ENCODE measurements around the gene ABHD5.

ABHD5 gene

DNA sequence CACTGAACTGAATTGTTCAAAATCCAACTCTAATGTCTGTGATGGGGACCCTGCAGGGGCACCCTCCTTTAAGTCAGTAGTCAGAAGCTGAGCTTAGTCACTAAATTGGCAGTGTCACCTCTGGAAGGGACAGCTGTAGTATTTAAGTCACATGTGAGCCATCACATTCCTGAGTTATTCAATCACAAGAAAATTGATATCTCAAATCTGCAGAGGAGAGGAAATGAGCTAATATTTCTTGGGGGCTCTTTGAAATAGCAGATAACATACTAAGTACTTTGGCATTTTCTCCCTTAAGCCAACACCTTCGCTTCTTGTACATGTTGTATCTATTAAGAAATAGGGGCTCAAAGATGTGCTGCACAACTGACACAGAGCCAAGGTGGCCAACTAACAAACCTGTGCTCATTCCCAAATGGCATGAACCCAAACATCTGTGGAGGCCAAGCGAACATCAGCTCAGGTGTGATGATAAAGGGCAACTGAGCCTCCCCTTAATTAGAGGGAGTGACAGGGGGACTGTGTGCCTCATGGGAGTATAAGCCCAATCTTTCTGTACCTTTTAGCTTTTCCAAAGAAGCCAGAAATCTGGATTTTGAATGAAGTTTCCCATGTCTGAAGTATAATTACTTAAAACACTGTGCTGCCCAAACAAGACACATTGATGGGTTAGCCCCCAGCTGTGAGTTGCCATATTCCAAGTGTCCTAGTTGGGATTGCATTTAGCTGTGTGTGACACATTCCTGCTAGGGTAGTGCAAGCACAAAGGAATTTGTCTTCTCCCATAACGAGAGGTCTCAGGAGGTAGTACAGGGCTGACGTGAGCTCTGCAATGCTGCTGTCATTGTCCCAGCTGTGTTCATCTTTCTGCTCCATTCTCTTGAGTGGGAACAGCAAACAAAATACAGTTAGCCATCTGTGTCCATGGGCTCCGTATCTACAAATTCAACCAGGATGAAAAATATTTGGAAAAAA is 63.3 kb downstream of the ABHD5 start:
- TF ChIP-seq GATA3 (IDR thresholded peaks at IDR 0.05; ENCODE audit: low read depth, low read length): no peak
- no peak for TF ChIP-seq GATA2 (IDR thresholded peaks at IDR 0.05; ENCODE audit: low read depth, low read length)

DNA sequence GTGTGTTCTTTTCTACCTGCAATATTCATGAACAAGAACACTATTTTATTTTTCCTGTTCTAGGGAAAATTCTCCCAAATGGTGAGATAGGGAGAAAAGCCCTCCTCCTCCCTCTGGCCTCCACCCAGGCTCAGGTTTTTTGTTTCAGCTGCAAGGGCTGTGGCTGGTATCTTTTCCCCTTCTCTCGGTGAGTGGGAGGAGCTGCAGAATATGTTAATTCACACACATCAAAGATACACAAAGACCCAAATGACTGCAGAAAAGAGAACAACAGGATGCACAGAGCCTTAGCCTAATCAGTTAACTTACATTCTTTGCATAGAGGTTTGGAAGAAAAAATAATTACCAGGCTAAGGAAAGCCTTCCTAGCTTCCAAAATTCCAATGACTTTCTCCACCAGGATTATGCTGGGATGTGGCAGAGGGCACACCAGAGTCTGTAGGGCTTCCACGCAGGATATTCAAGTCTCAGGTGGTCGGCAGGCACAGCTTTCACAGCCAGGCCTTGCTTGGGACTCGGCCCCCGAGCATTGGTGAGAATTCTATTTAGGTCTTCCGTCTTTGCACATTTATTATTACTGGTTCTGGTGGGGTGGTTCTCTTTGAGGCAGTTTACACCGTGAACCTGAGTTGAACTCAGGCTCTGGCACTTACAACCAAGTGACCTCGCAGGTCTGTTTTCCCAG is 64.9 kb downstream of the ABHD5 start:
- no peak for TF ChIP-seq GATA2 (IDR thresholded peaks at IDR 0.05; ENCODE audit: low read depth, low read length)
- no peak for TF ChIP-seq GATA3 (IDR thresholded peaks at IDR 0.05; ENCODE audit: low read depth, low read length)

DNA sequence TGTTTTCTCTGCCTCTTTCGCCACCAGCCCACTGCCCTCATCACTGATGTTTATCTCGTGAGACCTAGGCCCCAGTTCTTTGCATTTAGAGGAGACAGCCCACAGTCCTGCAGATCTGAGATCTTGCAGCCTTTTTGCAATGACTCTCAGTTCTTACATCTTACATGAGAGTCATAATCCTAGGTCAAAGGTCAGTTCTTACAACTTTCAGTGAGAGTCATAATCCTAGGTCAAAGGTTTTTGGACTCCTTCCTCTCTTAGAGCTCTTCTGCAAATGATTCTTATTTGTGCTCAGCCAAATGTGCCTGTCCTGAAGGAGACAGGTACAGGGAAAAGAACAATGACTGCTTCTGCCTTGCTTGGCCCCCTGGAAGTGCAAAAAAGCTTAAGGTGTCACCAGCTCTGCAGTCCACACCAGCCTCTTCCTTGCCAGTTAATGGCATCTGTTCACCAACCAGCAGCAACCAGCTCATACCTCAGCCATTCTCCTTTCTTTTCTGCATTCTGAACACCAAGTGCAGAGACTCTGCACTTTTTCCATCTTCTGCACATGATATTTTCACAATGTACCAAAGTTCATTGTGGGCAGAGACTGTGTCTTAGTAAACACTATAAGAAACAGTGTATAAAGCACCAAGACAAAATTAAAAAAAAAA is 67.1 kb downstream of the ABHD5 start:
- TF ChIP-seq GATA3 (IDR thresholded peaks at IDR 0.05; ENCODE audit: low read depth, low read length): no peak
- TF ChIP-seq GATA2 (IDR thresholded peaks at IDR 0.05; ENCODE audit: low read depth, low read length): no peak

GRCh38 chr3:43758592-43759225 is 68.0 kb downstream of the ABHD5 start:
- no peak for TF ChIP-seq GATA2 (IDR thresholded peaks at IDR 0.05; ENCODE audit: low read depth, low read length)
- no peak for TF ChIP-seq GATA3 (IDR thresholded peaks at IDR 0.05; ENCODE audit: low read depth, low read length)

- TF ChIP-seq GATA3 (IDR thresholded peaks at IDR 0.05; ENCODE audit: low read depth, low read length) (no peak), GATA2 (IDR thresholded peaks at IDR 0.05; ENCODE audit: low read depth, low read length) (no peak)
Observed at GRCh38 chr3:43759297-43759782, 68.6 kb downstream of the ABHD5 start.

- TF ChIP-seq GATA2 (IDR thresholded peaks at IDR 0.05; ENCODE audit: low read depth, low read length) (no peak), GATA3 (IDR thresholded peaks at IDR 0.05; ENCODE audit: low read depth, low read length) (no peak)
Observed at GRCh38 chr3:43759938-43760337, 69.2 kb downstream of the ABHD5 start.

GRCh38 chr3:43760938-43761337 is 70.2 kb downstream of the ABHD5 start:
- no peak for TF ChIP-seq GATA3 (IDR thresholded peaks at IDR 0.05; ENCODE audit: low read depth, low read length)
- no peak for TF ChIP-seq GATA2 (IDR thresholded peaks at IDR 0.05; ENCODE audit: low read depth, low read length)

GRCh38 chr3:43762451-43762850 is 71.7 kb downstream of the ABHD5 start:
- TF ChIP-seq GATA2 (IDR thresholded peaks at IDR 0.05; ENCODE audit: low read depth, low read length) (no peak), GATA3 (IDR thresholded peaks at IDR 0.05; ENCODE audit: low read depth, low read length) (no peak)

- TF ChIP-seq GATA2 (IDR thresholded peaks at IDR 0.05; ENCODE audit: low read depth, low read length) (no peak), GATA3 (IDR thresholded peaks at IDR 0.05; ENCODE audit: low read depth, low read length) (no peak)
Observed at GRCh38 chr3:43764056-43764455, 73.3 kb downstream of the ABHD5 start.

DNA sequence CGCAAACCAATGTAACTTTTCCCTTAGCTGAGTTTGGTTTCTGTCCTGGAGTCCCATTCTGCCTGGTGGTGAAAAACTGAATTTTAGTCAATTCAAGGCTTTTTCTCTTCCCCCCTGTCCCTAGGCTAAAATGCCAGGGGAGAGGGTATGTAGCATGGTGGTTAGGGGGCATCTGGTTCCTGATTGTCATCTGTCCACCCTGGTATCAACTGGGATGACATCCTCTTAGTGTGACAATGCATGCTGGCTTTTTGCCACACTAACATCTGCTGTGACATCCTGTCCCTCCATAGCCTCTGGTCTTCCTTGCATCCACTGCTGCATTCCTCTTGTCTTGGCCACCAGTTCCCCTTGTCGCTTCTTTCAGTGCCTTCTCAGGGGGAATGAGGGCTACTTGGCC is 73.7 kb downstream of the ABHD5 start:
- peak; percentile 54; the same call in 1 of the 2 replicates for TF ChIP-seq GATA3 (IDR thresholded peaks at IDR 0.05; ENCODE audit: low read depth, low read length)
- peak; percentile 89 for TF ChIP-seq GATA2 (IDR thresholded peaks at IDR 0.05; ENCODE audit: low read depth, low read length)

- no peak for TF ChIP-seq GATA3 (IDR thresholded peaks at IDR 0.05; ENCODE audit: low read depth, low read length)
- no peak for TF ChIP-seq GATA2 (IDR thresholded peaks at IDR 0.05; ENCODE audit: low read depth, low read length)
Observed at GRCh38 chr3:43765521-43765971, 74.8 kb downstream of the ABHD5 start.

DNA sequence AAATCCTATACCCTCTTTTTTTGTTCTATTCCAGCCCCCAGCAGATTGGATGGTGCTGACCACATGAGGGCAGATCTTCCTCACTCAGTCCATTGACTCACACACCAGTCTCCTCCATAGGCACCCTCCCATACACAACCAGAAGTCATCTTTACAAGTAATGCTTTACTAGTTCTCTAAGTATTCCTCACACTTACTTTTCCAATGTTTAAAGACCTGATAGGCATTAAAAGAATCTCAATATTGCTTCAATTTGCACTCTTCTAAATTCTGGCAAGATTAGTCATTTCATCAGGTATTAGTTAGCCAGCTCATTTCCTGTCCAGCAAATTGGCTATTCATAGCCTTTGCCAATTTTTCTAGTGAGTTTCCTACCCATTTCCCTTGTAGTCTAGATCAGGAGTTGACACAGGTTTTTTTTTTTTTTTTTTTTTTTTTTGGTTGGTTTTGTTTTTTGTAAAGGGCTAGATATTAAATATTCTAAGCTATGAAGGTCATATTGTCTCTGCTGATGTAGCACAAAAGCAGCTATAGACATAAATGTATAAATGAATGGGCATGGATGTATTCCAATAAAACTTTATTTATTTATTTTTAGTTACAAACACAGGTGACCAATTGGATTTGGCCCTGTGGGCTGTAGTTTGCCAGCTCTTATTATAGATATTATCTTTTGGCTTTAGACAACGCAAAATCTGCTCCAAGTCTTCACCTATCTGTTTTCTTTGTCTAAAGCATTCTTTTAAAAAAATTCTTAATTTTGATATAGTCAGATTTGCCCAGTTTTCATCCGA is 76.1 kb downstream of the ABHD5 start:
- TF ChIP-seq GATA2 (IDR thresholded peaks at IDR 0.05; ENCODE audit: low read depth, low read length) (no peak), GATA3 (IDR thresholded peaks at IDR 0.05; ENCODE audit: low read depth, low read length) (no peak)

Data from SH-SY5Y (cell line).